Neuronal stem cell (in vitro differentiated cells): Measurements from ENCODE around the gene ALDH7A1.

Source experiments
- DNase-seq: peaks from one replicate; pipeline ENCODE4 v3.0.0-alpha.2; 2013; ENCODE audit warnings: low spot score
- H2AFZ ChIP-seq: one replicate; pipeline ENCODE4 v1.6.1; 2013; ENCODE audit warnings: mild to moderate bottlenecking, low read length, inconsistent platforms
- H2AK5ac ChIP-seq: 2 replicates; pipeline ENCODE4 v1.6.1; 2013; ENCODE audit warnings: low read depth, mild to moderate bottlenecking, inconsistent platforms, low read length, moderate library complexity, mixed read lengths
- H2BK120ac ChIP-seq: 2 replicates; pipeline ENCODE4 v1.6.1; 2013; ENCODE audit warnings: low read depth, mild to moderate bottlenecking, inconsistent platforms, low read length, moderate library complexity, mixed read lengths
- H2BK12ac ChIP-seq: one replicate; pipeline ENCODE4 v1.6.1; 2013; ENCODE audit warnings: low read length, inconsistent platforms
- H2BK15ac ChIP-seq: 2 replicates; pipeline ENCODE4 v1.6.1; 2013; ENCODE audit warnings: mild to moderate bottlenecking, low read length, inconsistent platforms, mixed read lengths
- H2BK5ac ChIP-seq: one replicate; pipeline ENCODE4 v1.6.1; 2013; ENCODE audit warnings: inconsistent platforms, mild to moderate bottlenecking, low read length, moderate library complexity
- H3K14ac ChIP-seq: one replicate; pipeline ENCODE4 v1.6.1; 2013; ENCODE audit warnings: low read length, inconsistent platforms
- H3K18ac ChIP-seq: 2 replicates; pipeline ENCODE4 v1.6.1; 2013; ENCODE audit warnings: low read length, inconsistent platforms
- H3K23ac ChIP-seq: 2 replicates; pipeline ENCODE4 v1.6.1; 2013; ENCODE audit warnings: low read depth, mild to moderate bottlenecking, mixed read lengths, low read length, inconsistent platforms; ENCODE audit not compliant: poor library complexity
- H3K27ac ChIP-seq: replicated peaks from 3 replicates; pipeline ENCODE4 v1.5.1; 2013; ENCODE audit warnings: low read length, inconsistent platforms
- H3K27me3 ChIP-seq, 3 experiments: 2 replicates each; pipeline ENCODE4 v1.6.1; 2013; ENCODE audit warnings: low read length in 3 of 3, mild to moderate bottlenecking in 2 of 3, inconsistent platforms in 1 of 3, low read depth in 1 of 3, mixed read lengths in 1 of 3, moderate library complexity in 1 of 3; ENCODE audit not compliant: control insufficient read depth in 3 of 3, insufficient read depth in 3 of 3
- H3K36me3 ChIP-seq, 2 donors: replicated peaks in 1 of 2; 2 replicates each; pipeline ENCODE4 v1.6.1; 2013; ENCODE audit warnings: low read length in 2 of 2; ENCODE audit not compliant: control insufficient read depth in 2 of 2, insufficient read depth in 2 of 2
- H3K4ac ChIP-seq: 2 replicates; pipeline ENCODE4 v1.6.1; 2013; ENCODE audit warnings: inconsistent platforms, mild to moderate bottlenecking, low read length, moderate library complexity
- H3K4me1 ChIP-seq, 2 donors: 1 replicate in 1 of 2; 2 replicates in 1 of 2; pipeline ENCODE4 v1.6.1; 2013; ENCODE audit warnings: low read length in 2 of 2, low read depth in 1 of 2; ENCODE audit not compliant: control insufficient read depth in 2 of 2, insufficient read depth in 1 of 2
- H3K4me2 ChIP-seq: one replicate; pipeline ENCODE4 v1.6.1; 2013; ENCODE audit warnings: mild to moderate bottlenecking, low read length, inconsistent platforms; ENCODE audit not compliant: insufficient read depth, poor library complexity, severe bottlenecking
- H3K4me3 ChIP-seq, 2 donors: 2 replicates each; pipeline ENCODE4 v1.5.1; 2013; ENCODE audit warnings: low read length in 2 of 2, mild to moderate bottlenecking in 2 of 2, inconsistent platforms in 1 of 2, moderate library complexity in 1 of 2
- H3K79me1 ChIP-seq: one replicate; pipeline ENCODE4 v1.6.1; 2013; ENCODE audit warnings: low read depth, mild to moderate bottlenecking, inconsistent platforms, low read length, moderate library complexity
- H3K9ac ChIP-seq: one replicate; pipeline ENCODE4 v1.6.1; 2013; ENCODE audit warnings: mild to moderate bottlenecking, low read depth, low read length, inconsistent platforms; ENCODE audit not compliant: poor library complexity
- H3K9me3 ChIP-seq, 2 donors: replicated peaks in 1 of 2; 2 replicates each; pipeline versions ENCODE3 to v1.6.1; 2013; ENCODE audit warnings: low read length in 2 of 2, mild to moderate bottlenecking in 2 of 2, inconsistent platforms in 1 of 2, low read depth in 1 of 2, mixed read lengths in 1 of 2, moderate library complexity in 1 of 2; ENCODE audit not compliant: control insufficient read depth in 2 of 2, insufficient read depth in 1 of 2
- H4K8ac ChIP-seq: one replicate; pipeline ENCODE4 v1.6.1; 2013; ENCODE audit warnings: low read depth, mild to moderate bottlenecking, inconsistent platforms, low read length, moderate library complexity
- H4K91ac ChIP-seq: one replicate; pipeline ENCODE4 v1.6.1; 2013; ENCODE audit warnings: low read length, low read depth, mild to moderate bottlenecking, inconsistent platforms; ENCODE audit not compliant: poor library complexity
- WGBS, 2 donors: extraction: QIAGEN DNeasy Blood & Tissue Kit; methylation state at CpG; one replicate each; pipeline ENCODE4 v1.1.7; 2013; ENCODE audit warnings: missing lambda C conversion rate in 2 of 2, mixed read lengths in 1 of 2; ENCODE audit not compliant: insufficient read length in 2 of 2, insufficient replicate concordance in 1 of 2; ENCODE audit errors: extremely low coverage in 2 of 2; 5-methylcytosine and 5-hydroxymethylcytosine counted together

The ALDH7A1 gene

GRCh38 chr5:126613941-126614592 lies 19.0 kb upstream of the ALDH7A1 start:
- H3K27ac ChIP-seq: no peak overlapping the region

GRCh38 chr5:126610616-126611015 lies 15.6 kb upstream of the ALDH7A1 start:
- no peak overlapping the region for H2BK15ac ChIP-seq
- no peak overlapping the region for H3K4me3 ChIP-seq
- no peak overlapping the region for H2AFZ ChIP-seq
- H2AK5ac ChIP-seq: no peak overlapping the region
- H3K9ac ChIP-seq: no peak overlapping the region
- no CpG with 5 or more reads among the region's 6 CpGs for WGBS, 2 donors
- H2BK120ac ChIP-seq: no peak overlapping the region
- no peak overlapping the region for H3K27ac ChIP-seq
- no peaks in the 10 kb centered on the region for H3K4me1 ChIP-seq
- H2BK12ac ChIP-seq: no peak overlapping the region
- H4K91ac ChIP-seq: no peak overlapping the region
- no peak overlapping the region for H3K4ac ChIP-seq
- no peak for DNase-seq
- H3K79me1 ChIP-seq: no peaks in the 10 kb centered on the region
- H3K14ac ChIP-seq: no peak overlapping the region
- no peaks in the 10 kb centered on the region for H3K27me3 ChIP-seq
- no peak overlapping the region for H3K18ac ChIP-seq
- H2BK5ac ChIP-seq: no peak overlapping the region
- no peak overlapping the region for H4K8ac ChIP-seq
- H3K36me3 ChIP-seq: peaks cover 5 to 96% of the 10 kb centered on the region in 2 donors
- no peak overlapping the region for H3K4me2 ChIP-seq
- H3K23ac ChIP-seq: no peak overlapping the region
- no peaks in the 10 kb centered on the region for H3K9me3 ChIP-seq

More at GRCh38 chr5:126613941-126614592, 19.0 kb upstream of the ALDH7A1 start:
- Histone ChIP-seq H3K4me1 (no peaks in the 10 kb centered on the region), H2AK5ac (no peak overlapping the region), H3K9ac (no peak overlapping the region), H2BK12ac (no peak overlapping the region), H3K4me2 (no peak overlapping the region), H3K14ac (no peak overlapping the region), H3K23ac (no peak overlapping the region), H4K91ac (no peak overlapping the region), H2BK5ac (no peak overlapping the region), H3K9me3 (no peaks in the 10 kb centered on the region), H3K4me3 (no peak overlapping the region), H3K79me1 (peaks cover 5% of the 10 kb centered on the region), H4K8ac (no peak overlapping the region), H3K27me3 (no peaks in the 10 kb centered on the region), H3K18ac (no peak overlapping the region), H3K36me3 (peaks cover 13 to 94% of the 10 kb centered on the region in 2 donors), H2BK120ac (no peak overlapping the region), H2BK15ac (no peak overlapping the region), H3K4ac (no peak overlapping the region), H2AFZ (no peak overlapping the region)
- no peak for DNase-seq
- WGBS, 2 donors: no CpG with 5 or more reads among the region's 7 CpGs

- no peak overlapping the region for H2AFZ ChIP-seq
- no peak for DNase-seq
- no peak overlapping the region for H3K4me3 ChIP-seq
- H3K27ac ChIP-seq: no peak overlapping the region
- no peak overlapping the region for H2BK120ac ChIP-seq
- no peaks in the 10 kb centered on the region for H3K9me3 ChIP-seq
- H3K4me2 ChIP-seq: no peak overlapping the region
- no peak overlapping the region for H3K9ac ChIP-seq
- H3K18ac ChIP-seq: no peak overlapping the region
- H3K27me3 ChIP-seq: no peaks in the 10 kb centered on the region
- no peak overlapping the region for H4K8ac ChIP-seq
- H2BK15ac ChIP-seq: no peak overlapping the region
- H2BK5ac ChIP-seq: no peak overlapping the region
- H2BK12ac ChIP-seq: no peak overlapping the region
- no peak overlapping the region for H2AK5ac ChIP-seq
- no CpG with 5 or more reads among the region's 2 CpGs for whole genome bisulfite sequencing, 2 donors
- peaks cover 5 to 96% of the 10 kb centered on the region in 2 donors for H3K36me3 ChIP-seq
- H3K23ac ChIP-seq: no peak overlapping the region
- H3K79me1 ChIP-seq: no peaks in the 10 kb centered on the region
- H3K4me1 ChIP-seq: no peaks in the 10 kb centered on the region
- H3K14ac ChIP-seq: no peak overlapping the region
- no peak overlapping the region for H3K4ac ChIP-seq
- no peak overlapping the region for H4K91ac ChIP-seq
Measured at GRCh38 chr5:126610160-126610559, 15.1 kb upstream of the ALDH7A1 start.

GRCh38 chr5:126605525-126605924 lies 10.5 kb upstream of the ALDH7A1 start:
- no peak overlapping the region for H3K27ac ChIP-seq
- H3K79me1 ChIP-seq: peaks cover 9% of the 10 kb centered on the region
- no peak overlapping the region for H3K4me2 ChIP-seq
- H2BK12ac ChIP-seq: no peak overlapping the region
- no peak overlapping the region for H4K8ac ChIP-seq
- no peak overlapping the region for H3K14ac ChIP-seq
- no peak for DNase-seq
- no peak overlapping the region for H2BK120ac ChIP-seq
- no peak overlapping the region for H2AFZ ChIP-seq
- H3K4me1 ChIP-seq: peaks cover 3 to 4% of the 10 kb centered on the region in 2 donors
- H3K4ac ChIP-seq: no peak overlapping the region
- H4K91ac ChIP-seq: no peak overlapping the region
- H3K9ac ChIP-seq: no peak overlapping the region
- no peak overlapping the region for H3K4me3 ChIP-seq
- H3K36me3 ChIP-seq: peaks cover 16 to 79% of the 10 kb centered on the region in 2 donors
- no peak overlapping the region for H3K23ac ChIP-seq
- no peak overlapping the region for H3K18ac ChIP-seq
- H2AK5ac ChIP-seq: no peak overlapping the region
- no peaks in the 10 kb centered on the region for H3K27me3 ChIP-seq
- no peak overlapping the region for H2BK5ac ChIP-seq
- WGBS, 2 donors: no CpG with 5 or more reads among the region's 5 CpGs
- no peaks in the 10 kb centered on the region for H3K9me3 ChIP-seq
- no peak overlapping the region for H2BK15ac ChIP-seq
